Gastroesophageal sphincter (tissue), 4 donors: ENCODE measurements around the gene CDKAL1. TPM values are rescaled to one million over a fixed set of nuclear protein-coding genes. Genes with fewer than 3 reads are reported as not detected.

Source experiments
- ATAC-seq: fragments of 150-250 bp; one replicate; pipeline ENCODE4 v1.9.1; 2016; ENCODE audit warnings: mild to moderate bottlenecking, moderate library complexity
- H3K27ac ChIP-seq, 4 donors: fragments of 200-600 bp; sonication (generic) in 3 of 4; 1 replicate in 3 of 4; 2 replicates in 1 of 4; pipeline ENCODE4 v1.5.1; 2016 to 2019
- H3K27me3 ChIP-seq: fragments of 200-600 bp; sonication (generic); one replicate; pipeline ENCODE4 v1.5.1; 2019
- H3K36me3 ChIP-seq, 2 donors: fragments of 200-600 bp; sonication (generic); one replicate each; pipeline ENCODE4 v1.5.1; 2019; ENCODE audit warnings: control low read depth in 1 of 2
- H3K4me1 ChIP-seq, 3 donors: fragments of 200-600 bp; sonication (generic); 1 replicate in 2 of 3; 2 replicates in 1 of 3; pipeline ENCODE4 v1.5.1; 2016 to 2019; ENCODE audit warnings: control low read depth in 2 of 3
- H3K4me3 ChIP-seq, 2 donors: fragments of 200-600 bp; sonication (generic); one replicate each; pipeline ENCODE4 v1.5.1; 2019; ENCODE audit warnings: mild to moderate bottlenecking in 1 of 2, moderate library complexity in 1 of 2
- H3K9me3 ChIP-seq, 3 donors: fragments of 200-600 bp; sonication (generic); one replicate each; pipeline ENCODE4 v1.5.1; 2017 to 2019; ENCODE audit warnings: control low read depth in 2 of 3
- EP300 ChIP-seq: sonication (generic); formaldehyde crosslinking; IDR thresholded peaks from one replicate; pipeline ENCODE4 v1.6.1; 2017; ENCODE audit warnings: antibody characterized with exemption, mild to moderate bottlenecking
- POLR2A ChIP-seq, 2 donors: fragments of 450-650 bp; IDR thresholded peaks; one replicate each; pipeline ENCODE4 v1.6.1; 2017; ENCODE audit warnings: antibody characterized with exemption in 2 of 2, mild to moderate bottlenecking in 2 of 2, moderate library complexity in 1 of 2
- POLR2AphosphoS5 ChIP-seq: sonication (generic); formaldehyde crosslinking; IDR thresholded peaks from one replicate; pipeline ENCODE4 v1.6.1; 2017; ENCODE audit warnings: antibody characterized with exemption
- WGBS, 2 donors: methylation state at CpG; one replicate each; pipeline ENCODE4 v1.1.5; 2018; ENCODE audit warnings: low coverage in 1 of 2; 5-methylcytosine and 5-hydroxymethylcytosine counted together
- total RNA-seq, 4 donors: library from RNA; depleted of rRNA; stranded (reverse); fragments of >200 nt; gene quantifications; one replicate each; pipeline ENCODE4 v1.1.0, GENCODE V29; 2016
- TF ChIP-seq, protein P1 (sequence below), 4 experiments: fragments of 200-600 bp in 2 of 4; fragments of 450-650 bp in 2 of 4; sonication (generic) in 1 of 4; IDR thresholded peaks; one replicate each; pipeline ENCODE4 v1.5.1; 2017 to 2019; ENCODE audit warnings: antibody characterized with exemption in 4 of 4, mild to moderate bottlenecking in 2 of 4, moderate library complexity in 2 of 4

The CDKAL1 gene
- total RNA-seq, 4 donors from 2014 or later, result 10.9 to 17.9 (median 15.0) TPM

DNA sequence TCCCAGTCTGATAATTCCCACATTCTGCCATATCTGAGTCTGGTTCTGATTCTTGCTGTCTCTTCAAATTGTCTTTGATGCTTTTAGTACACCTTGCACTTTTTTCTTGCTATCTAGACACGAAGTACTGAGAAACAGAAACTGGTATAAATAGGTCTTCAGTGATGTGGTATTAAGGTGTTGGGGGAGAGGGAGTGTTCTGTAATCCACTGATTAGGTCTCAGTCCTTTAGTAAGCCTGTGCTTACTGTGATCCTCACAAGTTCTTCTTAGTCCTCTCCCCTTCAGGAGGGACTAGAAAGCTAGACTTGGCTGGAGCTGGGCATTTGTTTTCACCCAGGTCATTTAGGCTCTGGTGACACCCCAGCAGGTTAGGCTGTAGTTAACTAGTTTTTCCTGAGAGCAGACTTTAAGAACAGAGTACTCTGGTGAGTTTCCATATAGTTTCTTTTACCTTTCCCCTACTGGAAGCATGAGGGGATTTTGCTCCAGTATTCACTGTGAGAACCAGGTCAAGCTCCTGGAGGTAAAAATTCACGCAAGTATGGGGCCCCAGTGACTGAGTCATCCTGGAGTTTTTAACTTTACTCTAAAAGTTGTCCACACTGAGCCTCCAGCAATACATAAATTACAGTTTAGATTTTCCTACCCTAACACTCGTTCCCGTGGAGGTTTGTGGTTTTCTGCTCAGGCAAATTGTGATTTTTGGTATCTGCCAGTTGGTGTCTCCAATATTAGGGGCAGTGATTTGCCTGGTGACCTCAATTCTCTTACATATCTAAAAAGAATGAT is 154.6 kb downstream of the CDKAL1 start:
- no peak for ATAC-seq
- H3K36me3 ChIP-seq, result no peaks in the 10 kb centered on the region
- H3K27me3 ChIP-seq, result no peaks in the 10 kb centered on the region
- no peaks in the 10 kb centered on the region for H3K9me3 ChIP-seq
- no peak overlapping the region for H3K27ac ChIP-seq
- WGBS, 2 donors, result 87 to 90% methylated on average over 3 to 4 of the region's 4 CpGs
- H3K4me1 ChIP-seq, result peaks cover 0 to 11% (median 0%) of the 10 kb centered on the region in 3 donors
- no peak overlapping the region for H3K4me3 ChIP-seq
- TF ChIP-seq, protein P1, sequence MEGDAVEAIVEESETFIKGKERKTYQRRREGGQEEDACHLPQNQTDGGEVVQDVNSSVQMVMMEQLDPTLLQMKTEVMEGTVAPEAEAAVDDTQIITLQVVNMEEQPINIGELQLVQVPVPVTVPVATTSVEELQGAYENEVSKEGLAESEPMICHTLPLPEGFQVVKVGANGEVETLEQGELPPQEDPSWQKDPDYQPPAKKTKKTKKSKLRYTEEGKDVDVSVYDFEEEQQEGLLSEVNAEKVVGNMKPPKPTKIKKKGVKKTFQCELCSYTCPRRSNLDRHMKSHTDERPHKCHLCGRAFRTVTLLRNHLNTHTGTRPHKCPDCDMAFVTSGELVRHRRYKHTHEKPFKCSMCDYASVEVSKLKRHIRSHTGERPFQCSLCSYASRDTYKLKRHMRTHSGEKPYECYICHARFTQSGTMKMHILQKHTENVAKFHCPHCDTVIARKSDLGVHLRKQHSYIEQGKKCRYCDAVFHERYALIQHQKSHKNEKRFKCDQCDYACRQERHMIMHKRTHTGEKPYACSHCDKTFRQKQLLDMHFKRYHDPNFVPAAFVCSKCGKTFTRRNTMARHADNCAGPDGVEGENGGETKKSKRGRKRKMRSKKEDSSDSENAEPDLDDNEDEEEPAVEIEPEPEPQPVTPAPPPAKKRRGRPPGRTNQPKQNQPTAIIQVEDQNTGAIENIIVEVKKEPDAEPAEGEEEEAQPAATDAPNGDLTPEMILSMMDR (IDR thresholded peaks at IDR 0.05), result no peak
- no peak for TF ChIP-seq POLR2A (IDR thresholded peaks at IDR 0.05)
- TF ChIP-seq POLR2AphosphoS5, result no peak
- TF ChIP-seq EP300, result no peak

DNA sequence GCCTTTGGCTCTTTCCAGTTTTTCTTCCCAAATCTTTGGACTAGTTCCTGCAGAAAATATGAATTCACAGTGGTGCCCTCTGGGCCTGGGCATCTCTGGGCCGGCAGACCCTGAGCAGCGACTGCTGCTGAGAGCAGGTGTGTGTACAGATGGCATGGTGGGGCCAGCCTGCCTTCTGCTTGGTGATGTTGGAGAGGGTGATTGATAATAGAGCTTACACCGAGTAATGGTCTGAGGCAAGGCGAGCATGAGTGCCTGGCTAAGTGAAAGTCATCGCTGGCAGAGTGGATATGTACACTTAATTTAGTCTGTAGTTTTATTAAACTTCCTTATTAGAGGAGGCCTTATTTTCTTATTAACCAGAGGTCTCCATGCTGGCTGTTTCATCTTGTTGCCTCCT is 156.9 kb downstream of the CDKAL1 start:
- no peak for TF ChIP-seq EP300
- TF ChIP-seq POLR2AphosphoS5, result no peak
- TF ChIP-seq, protein P1 (IDR thresholded peaks at IDR 0.05), result no peak
- TF ChIP-seq POLR2A (IDR thresholded peaks at IDR 0.05), result no peak
- no peak for ATAC-seq
- Histone ChIP-seq H3K36me3 (no peaks in the 10 kb centered on the region), H3K4me1 (peaks cover 0 to 11% (median 0%) of the 10 kb centered on the region in 3 donors), H3K27me3 (no peaks in the 10 kb centered on the region), H3K9me3 (no peaks in the 10 kb centered on the region), H3K27ac (no peak overlapping the region), H3K4me3 (no peak overlapping the region)
- 97 to 100% methylated on average over 1 to 3 of the region's 5 CpGs for WGBS, 2 donors

DNA sequence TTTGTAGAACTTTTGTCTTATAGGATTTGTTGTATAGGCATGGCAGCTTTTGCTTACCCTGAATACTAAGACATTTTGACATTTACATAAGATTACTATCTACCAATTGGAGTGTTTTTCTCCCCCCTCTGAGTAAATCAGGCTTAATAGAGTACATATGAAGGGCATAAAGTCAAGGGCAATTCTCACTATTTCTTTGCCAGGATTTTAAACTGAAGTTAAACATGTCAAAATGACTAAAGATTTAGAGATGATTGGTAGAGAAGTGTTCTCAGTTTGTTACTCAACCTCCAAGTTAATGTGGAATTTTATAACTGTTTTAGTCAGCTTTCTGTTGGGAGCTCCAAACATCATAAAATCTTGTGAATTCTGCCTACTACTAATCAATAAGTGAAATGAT is 157.8 kb downstream of the CDKAL1 start:
- H3K4me1 ChIP-seq, result peaks cover 0 to 11% (median 0%) of the 10 kb centered on the region in 3 donors
- H3K9me3 ChIP-seq, result no peaks in the 10 kb centered on the region
- no peak overlapping the region for H3K4me3 ChIP-seq
- TF ChIP-seq POLR2AphosphoS5, result no peak
- TF ChIP-seq POLR2A (IDR thresholded peaks at IDR 0.05), result no peak
- TF ChIP-seq EP300, result no peak
- TF ChIP-seq, protein P1 (IDR thresholded peaks at IDR 0.05), result no peak
- H3K27me3 ChIP-seq, result no peaks in the 10 kb centered on the region
- H3K36me3 ChIP-seq, result no peaks in the 10 kb centered on the region
- H3K27ac ChIP-seq, result no peak overlapping the region
- no peak for ATAC-seq

DNA sequence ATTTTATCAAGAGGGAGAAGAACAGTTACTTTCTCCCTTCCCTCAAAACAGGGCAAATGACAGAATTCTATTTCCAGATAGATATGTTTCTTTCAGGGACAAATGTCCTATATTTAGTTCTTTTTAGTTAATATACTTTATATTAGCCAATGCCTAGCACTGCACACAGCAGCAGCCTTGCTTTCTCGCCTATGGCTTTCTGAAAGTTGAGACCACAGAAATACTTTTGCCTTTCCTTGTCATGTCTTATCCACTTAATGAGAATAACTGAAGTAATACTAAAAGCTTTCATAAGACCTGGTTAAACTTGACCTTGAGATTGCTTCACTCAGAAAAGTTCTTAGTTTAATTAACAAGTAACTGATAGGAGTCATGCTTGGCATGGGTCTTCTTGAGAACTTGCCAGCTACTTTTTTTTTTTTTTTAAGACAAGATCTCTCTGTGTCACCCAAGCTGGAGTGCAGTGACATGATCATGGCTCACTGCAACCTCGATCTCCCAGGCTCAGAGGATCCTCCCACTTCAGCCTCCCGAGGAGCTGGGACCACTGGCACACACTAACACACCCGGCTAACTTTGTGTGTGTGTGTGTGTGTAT is 159.3 kb downstream of the CDKAL1 start:
- no peak overlapping the region for H3K4me3 ChIP-seq
- H3K4me1 ChIP-seq, result peaks cover 0 to 11% (median 0%) of the 10 kb centered on the region in 3 donors
- no peaks in the 10 kb centered on the region for H3K9me3 ChIP-seq
- WGBS, 2 donors, result 58 to 59% methylated on average over 3 to 4 of the region's 4 CpGs
- H3K36me3 ChIP-seq, result no peaks in the 10 kb centered on the region
- no peak for ATAC-seq
- no peaks in the 10 kb centered on the region for H3K27me3 ChIP-seq
- TF ChIP-seq POLR2AphosphoS5 (no peak), EP300 (no peak), POLR2A (IDR thresholded peaks at IDR 0.05) (no peak)
- TF ChIP-seq, protein P1 (IDR thresholded peaks at IDR 0.05), result no peak
- no peak overlapping the region for H3K27ac ChIP-seq

DNA sequence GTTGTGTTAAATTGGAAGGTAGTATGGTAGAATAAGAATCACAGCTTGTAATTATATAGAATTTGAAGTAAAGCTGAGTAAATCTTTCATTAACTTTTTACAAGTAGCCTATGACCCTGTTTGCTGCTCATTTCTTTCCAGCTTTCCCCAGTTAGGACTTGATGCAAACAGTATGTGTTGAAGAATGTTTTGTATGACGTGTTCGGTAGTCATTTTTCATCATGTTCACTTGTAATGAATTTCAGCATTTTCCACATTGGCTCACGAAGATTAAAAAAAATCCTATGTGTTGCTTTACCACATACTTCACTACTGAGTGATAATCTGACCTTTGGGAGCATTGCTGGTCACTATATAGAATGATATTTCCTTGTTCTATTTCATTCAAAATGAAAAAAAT is 162.4 kb downstream of the CDKAL1 start:
- Histone ChIP-seq H3K27me3 (no peaks in the 10 kb centered on the region), H3K4me3 (no peak overlapping the region), H3K36me3 (no peaks in the 10 kb centered on the region), H3K27ac (no peak overlapping the region), H3K4me1 (peaks cover 0 to 11% (median 0%) of the 10 kb centered on the region in 3 donors), H3K9me3 (no peaks in the 10 kb centered on the region)
- 63 to 83% methylated on average over 3 of the region's 3 CpGs for WGBS, 2 donors
- ATAC-seq, result no peak
- TF ChIP-seq EP300 (no peak), POLR2A (IDR thresholded peaks at IDR 0.05) (no peak), POLR2AphosphoS5 (no peak)
- TF ChIP-seq, protein P1 (IDR thresholded peaks at IDR 0.05), result no peak
